Measurements from ENCODE around the gene IL10RA.
A peak's percentile ranks its signal among the peaks of the same experiment; 100 is the strongest.
"Not testable (repeated sequence)": the region's sequence is repeated elsewhere in the genome, so short reads cannot be mapped to it uniquely, and the experiment has no call there.

Gene IL10RA

DNA sequence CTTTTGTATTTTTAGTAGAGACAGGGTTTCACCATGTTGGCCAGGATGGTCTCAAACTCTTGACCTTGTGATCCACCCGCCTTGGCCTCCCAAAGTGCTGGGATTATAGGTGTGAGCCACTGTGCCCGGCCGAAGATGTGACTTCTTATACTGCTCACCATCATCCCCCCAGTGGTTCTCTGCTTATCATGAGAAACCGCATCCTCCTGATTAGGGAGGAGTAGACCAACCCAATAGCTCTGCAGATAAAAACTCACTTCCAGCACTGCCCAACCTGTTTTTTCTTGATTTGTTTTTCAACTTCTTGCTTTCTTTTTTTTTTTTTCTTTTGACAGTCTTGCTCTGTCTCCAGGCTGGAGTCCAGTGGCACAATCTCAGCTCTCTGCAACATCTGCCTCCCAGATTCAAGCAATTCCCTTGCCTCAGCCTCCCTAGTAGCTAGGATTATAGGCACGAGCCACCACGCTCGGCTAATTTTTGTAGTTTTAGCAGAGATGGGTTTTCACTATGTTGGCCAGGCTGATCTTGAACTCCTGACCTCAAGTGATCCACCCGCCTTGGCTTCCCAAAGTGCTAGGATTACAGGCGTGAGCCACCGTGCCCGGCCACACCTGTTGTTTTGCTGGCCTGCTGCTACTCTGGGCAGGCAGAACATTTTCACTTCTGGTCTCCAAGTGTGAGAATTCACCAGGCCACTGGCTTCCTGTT is 21.5 kb downstream of the IL10RA start:
- not testable (repeated sequence) for DNase-seq

DNA sequence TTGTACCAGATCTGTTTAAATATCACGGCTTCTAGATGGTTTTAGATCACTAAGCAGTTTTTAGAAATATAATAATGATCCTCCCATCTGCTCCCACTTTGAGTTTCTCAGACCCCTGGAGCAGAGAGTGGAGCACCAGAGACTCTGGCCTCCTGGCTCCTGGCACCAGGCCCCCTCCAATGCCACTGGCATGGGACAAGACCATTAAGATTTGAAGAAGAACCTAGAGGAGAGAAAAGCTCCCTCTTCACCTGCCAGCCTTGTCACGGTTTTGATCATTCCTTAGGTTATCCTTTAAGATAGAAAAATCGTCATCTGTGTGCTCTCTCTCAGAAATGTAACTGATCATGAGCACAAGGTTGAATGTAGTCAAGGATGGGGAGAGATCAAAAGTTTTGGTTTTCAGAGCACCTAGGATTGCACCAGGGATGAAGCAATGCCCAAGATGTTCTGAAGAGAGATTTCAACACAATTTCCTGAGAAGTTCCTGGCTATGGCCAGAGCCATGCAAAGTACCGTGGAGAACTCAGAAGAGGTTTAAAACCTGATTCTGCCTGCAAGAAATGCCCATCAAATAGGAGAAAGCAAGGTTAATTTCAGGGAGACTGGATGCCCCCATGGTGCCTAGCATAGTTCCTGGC is 22.2 kb downstream of the IL10RA start:
- DNase-seq, result no peak

DNA sequence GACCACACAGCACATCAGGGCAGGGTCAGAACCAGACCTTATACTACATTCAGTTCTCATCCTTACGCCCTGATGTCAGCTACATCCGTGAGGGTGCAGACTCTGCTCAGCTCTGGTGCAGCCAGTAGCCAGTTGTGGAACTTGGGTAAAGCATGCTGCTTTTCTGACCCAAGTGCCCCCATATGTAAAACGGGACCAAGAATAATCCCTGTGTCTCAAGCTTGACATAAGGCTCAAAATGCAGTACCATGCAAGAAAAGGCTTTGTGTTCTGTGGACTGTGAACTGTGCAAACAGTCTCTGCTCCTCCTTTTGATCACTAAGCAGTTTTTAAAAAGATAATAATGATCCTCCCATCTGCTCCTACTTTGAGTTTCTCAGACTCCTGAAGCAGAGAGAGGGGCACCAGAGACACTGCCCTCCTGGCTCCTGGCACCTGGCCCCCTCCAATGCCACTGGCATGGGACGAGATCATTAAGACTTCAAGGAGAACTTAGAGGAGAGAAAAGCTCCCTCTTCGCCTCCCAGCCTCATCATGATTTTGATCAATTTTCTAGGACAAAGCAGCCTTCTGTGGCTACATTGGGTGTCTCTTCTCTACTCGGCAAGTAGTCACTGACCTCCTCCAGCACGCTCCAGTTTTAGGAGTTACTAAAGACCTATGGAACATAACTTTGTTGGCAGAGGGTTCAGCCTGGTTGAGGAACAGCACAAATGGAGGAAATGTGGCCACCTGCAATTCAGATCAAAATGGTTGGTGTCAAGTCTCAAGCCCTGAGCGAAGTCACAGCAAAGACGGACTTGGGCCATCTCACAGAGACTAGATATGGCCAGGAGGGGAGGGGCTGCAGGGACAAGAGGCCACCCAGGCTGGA is 23.9 kb downstream of the IL10RA start:
- DNase-seq, result no peak

DNA sequence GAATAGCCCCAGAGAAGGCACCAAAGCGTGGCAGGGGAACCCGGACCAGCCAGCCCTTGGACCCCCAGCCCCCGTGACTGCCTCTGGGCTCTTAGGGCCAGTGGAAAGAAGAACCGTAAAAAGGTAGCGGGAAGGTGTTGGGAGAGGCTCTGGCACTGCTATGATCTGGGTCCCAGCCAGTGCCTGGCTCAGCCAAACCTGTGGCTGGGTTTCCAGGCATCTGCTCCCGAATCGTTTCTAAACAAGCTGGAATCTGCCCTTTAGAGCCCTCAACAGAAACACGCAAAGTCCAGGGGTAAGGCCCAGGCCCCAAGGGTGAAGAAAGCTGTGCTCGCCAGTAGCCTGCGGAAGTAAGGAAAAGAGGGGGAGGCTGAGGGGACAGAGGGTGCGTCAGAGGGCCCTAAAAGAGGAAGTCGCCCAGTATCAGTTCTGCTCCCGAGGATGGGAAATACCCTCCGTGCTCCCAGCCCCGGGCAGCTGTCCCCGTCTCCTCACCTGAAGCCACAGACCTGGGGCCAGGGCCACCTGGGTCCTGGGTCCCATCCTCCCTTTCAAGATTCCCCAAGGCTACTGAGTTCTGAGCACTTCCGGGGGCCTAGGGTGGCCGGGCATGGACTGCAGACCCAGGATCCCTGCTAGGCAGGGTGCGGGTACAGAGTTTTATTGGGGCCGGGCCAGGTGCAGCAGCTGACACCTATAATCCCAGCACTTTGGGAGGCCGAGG is 24.7 kb downstream of the IL10RA start:
- no peak for DNase-seq

DNA sequence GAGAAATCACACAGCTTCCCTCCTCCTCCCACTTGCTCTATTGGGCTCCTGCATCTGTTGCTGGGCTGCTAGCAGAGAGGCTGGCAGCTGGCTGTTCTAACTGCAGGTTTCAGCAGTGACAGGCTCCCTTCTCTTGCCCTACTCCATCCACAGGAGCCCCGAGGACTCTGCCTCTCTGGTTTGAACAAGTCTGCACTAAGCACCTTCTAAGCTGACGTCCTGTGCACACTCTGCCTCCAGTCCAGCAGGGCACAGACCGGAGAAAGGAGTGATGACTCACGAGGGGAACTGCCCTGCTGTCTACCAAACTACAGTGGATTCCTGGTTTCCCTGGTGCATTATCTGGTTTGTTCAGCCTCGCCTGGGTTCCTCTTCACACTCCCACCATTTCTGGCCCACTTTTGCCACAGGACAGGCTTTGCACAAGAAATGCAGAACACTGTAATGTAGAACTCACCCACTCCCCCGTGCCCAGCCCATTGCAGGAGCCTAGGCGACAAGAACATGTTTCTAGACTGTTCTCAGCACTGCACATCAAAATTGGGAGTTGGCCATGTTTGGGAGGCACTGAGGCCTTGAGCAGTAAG is 26.0 kb downstream of the IL10RA start:
- DNase-seq, result peak; percentile 5

DNA sequence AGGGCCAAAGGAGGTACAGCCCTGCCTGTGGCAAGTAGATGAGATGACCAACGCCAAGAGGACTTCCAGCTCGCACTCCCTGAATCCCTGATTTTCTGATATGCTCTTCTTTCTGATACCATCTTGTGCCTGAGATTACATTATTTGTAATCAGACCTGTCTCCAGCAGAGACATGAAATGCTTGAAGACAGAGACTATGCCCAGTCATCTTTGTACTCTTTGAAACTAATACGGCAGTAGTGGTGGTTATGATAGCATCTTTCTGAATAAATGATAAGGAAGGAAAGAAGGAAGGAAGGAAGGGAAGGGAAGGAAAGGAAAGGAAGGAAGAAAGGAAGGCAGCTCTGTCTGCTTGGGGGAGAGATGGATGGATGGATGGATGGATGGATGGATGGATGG is 27.8 kb downstream of the IL10RA start:
- DNase-seq, result no peak

GRCh38 chr11:118015385-118015841 is 29.2 kb downstream of the IL10RA start:
- DNase-seq, result no peak

DNA sequence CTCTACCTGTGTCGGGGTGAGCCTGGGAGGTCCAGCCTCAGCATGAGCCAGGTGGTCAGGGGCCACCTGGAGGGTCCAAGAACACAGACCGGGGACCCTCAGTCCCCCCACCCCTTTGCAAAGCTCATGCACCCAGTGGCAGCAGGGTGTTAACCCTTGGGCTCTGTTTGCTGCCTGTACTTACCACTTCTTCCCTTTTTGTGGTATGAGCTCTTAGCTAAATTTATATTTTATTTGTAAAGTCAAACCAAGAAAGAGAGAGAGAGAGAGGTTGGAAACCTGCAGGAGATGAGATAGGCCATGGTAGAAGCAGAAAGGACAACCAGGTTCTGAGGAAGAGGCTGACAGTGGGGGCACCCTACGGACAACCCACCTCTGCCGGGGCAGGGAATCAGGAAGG is 29.9 kb downstream of the IL10RA start:
- no peak for DNase-seq

DNA sequence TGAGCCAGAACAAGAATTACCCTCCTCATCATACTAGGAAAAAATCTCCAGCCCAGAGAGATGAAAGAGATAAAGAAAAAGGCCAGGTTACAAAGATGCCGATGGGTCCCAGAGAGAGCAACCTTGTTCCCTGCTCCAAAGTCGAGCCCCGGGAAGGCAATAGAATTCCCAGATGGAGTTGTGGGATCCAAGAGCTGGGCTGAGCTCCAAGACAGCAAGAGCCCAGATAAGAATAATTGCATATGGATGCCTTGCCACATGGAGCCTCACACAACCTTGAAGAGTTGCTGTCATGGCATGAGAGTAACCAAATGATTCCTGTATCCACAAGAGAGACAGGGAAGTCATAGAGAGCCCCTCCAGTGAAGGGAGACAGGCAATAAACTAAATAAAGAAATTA is 30.9 kb downstream of the IL10RA start:
- DNase-seq, result no peak

- no peak for DNase-seq
Measured at GRCh38 chr11:118017631-118018315, 31.6 kb downstream of the IL10RA start.

GRCh38 chr11:118018401-118018800 is 32.2 kb downstream of the IL10RA start:
- no peak for DNase-seq

DNA sequence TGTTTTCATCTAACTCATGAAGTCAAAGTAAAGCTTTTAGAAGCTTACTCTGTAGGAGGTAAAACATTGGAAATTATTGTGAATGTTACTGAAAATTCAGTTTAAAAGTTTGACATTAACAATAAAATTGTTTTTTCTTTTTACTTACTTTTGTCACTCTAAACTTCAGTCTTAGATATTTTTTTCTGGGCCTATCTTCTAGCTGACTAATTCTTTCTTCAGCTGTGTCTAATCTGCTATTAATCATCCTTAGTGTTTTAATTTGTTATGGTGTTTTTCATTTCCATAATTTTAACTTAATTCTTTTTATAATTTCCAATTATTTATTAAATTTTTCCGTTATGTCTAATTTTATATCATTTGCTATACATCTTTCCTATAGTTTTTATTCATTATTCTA is 35.0 kb downstream of the IL10RA start:
- no peak for DNase-seq

- DNase-seq, result no peak
Measured at GRCh38 chr11:118027694-118028093, 41.5 kb downstream of the IL10RA start.

GRCh38 chr11:118028626-118029025 is 42.4 kb downstream of the IL10RA start:
- DNase-seq, result no peak

- no peak for DNase-seq
Measured at GRCh38 chr11:118033443-118033842, 47.2 kb downstream of the IL10RA start.

GRCh38 chr11:118042141-118042540 is 55.9 kb downstream of the IL10RA start:
- DNase-seq, result no peak

DNA sequence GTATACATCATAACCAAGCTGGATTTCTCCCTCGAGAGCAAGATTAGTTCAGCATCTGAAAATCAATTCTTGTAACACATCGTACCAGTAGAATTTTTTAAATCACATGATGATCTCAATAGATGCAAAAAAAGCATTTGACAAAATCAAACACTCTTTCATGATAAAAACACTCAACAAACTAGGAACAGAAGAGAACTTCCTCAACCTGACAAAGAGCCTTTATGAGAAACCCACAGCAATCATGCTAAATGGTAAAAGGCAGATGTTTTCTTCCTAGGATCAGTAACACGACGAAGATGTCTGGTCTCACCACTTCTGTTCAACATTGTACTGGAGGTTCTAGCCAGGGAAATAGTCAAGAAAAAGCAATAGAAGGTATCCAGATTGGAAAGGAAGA is 56.6 kb downstream of the IL10RA start:
- no peak for DNase-seq

DNA sequence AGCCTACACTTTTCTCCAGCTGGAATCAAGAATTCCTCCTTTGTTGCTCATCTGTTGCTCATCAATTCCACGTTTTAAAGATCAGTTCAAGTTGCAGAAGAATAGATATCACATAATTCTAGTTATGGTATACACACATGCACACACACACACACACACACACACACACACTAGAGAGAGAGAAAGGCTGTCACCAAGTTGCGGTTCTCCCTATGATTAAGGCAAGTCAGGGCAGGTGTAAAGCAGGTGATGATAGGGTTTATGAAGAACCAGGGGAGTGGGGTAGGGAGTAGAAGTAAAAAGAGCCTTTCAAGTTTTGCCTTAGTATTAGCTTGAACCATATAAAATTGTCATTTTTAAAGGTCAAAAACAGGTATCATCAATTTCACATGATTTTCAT is 59.0 kb downstream of the IL10RA start:
- DNase-seq, result no peak

DNA sequence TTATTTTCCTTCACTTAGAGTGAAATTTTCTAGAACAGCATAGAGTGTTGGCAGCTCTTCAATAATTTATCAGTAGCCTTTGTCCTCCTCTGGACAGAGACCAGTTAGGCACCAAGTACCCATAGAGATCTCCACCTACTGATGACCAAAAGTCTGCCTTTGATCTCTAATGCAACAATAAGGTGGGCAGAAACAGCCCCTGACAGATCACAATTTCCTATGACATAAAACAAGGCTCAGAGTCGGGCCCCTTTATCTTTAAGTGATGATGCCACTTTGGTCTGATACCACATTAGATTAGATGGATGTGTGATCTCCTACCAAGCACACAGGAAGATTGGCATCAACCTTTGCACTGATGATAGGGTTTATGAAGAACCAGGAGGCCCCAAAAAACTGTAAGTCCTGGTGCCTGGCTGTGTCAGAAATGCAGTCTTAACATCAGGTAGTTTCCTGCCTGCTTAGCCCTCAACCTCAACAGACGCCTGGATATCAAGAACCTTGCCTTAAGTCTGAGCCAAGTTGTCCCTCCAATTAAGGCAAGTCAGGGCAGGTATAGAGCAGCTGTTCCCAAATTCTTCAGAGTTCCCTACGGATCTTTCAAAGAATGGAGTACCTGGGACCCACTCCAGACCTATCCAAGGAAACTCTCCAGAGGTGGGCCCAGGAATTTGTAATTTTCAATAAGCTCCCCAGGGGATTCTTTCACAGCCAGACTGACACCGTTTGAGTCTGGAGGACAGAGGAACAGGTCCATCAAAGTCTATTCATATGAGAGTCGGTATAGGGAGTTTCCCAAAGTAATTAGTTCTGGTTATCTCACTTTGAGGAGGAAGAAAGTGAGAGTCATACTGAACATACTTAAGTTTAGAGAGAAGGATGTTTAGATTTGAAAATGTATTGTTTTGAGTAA is 60.1 kb downstream of the IL10RA start:
- DNase-seq, result no peak

- DNase-seq, result no peak
Measured at GRCh38 chr11:118046964-118047700, 60.9 kb downstream of the IL10RA start.

Data from fibroblast of skin of back (primary cell).